Measurements from ENCODE around the gene YWHAQ.
"Not testable (repeated sequence)": the region's sequence is repeated elsewhere in the genome, so short reads cannot be mapped to it uniquely, and the experiment has no call there.

Gene YWHAQ

GRCh38 chr2:9601397-9601796 is 29.4 kb downstream of the YWHAQ start:
- H3K27me3 ChIP-seq (ENCODE audit: control insufficient read depth, insufficient read depth, low read length), result no peaks in the 10 kb centered on the region
- H3K4me3 ChIP-seq (ENCODE audit: low read length), result no peak overlapping the region
- H3K36me3 ChIP-seq (ENCODE audit: control insufficient read depth, low read depth, low read length), result peaks cover 12% of the 10 kb centered on the region
- H3K4me1 ChIP-seq (ENCODE audit: control insufficient read depth, low read depth, low read length), result no peaks in the 10 kb centered on the region
- H3K9ac ChIP-seq (ENCODE audit: low read length), result no peak overlapping the region
- H3K27ac ChIP-seq (ENCODE audit: low read length), result no peak overlapping the region
- peaks cover 7% of the 10 kb centered on the region for H3K9me3 ChIP-seq (ENCODE audit: control insufficient read depth, low read depth, low read length)

- H3K9me3 ChIP-seq (ENCODE audit: control insufficient read depth, low read depth, low read length), result peaks cover 7% of the 10 kb centered on the region
- H3K4me1 ChIP-seq (ENCODE audit: control insufficient read depth, low read depth, low read length), result peaks cover 3% of the 10 kb centered on the region
- no peak overlapping the region for H3K9ac ChIP-seq (ENCODE audit: low read length)
- peaks cover 15% of the 10 kb centered on the region for H3K36me3 ChIP-seq (ENCODE audit: control insufficient read depth, low read depth, low read length)
- no peak overlapping the region for H3K27ac ChIP-seq (ENCODE audit: low read length)
- no peaks in the 10 kb centered on the region for H3K27me3 ChIP-seq (ENCODE audit: control insufficient read depth, insufficient read depth, low read length)
- H3K4me3 ChIP-seq (ENCODE audit: low read length), result no peak overlapping the region
These were observed 31.4 kb downstream of the YWHAQ start for GRCh38 chr2:9599430-9599829.

GRCh38 chr2:9596621-9597311 is 34.0 kb downstream of the YWHAQ start:
- H3K27ac ChIP-seq (ENCODE audit: low read length), result no peak overlapping the region
- H3K9me3 ChIP-seq (ENCODE audit: control insufficient read depth, low read depth, low read length), result peaks cover 7% of the 10 kb centered on the region
- peaks cover 16% of the 10 kb centered on the region for H3K36me3 ChIP-seq (ENCODE audit: control insufficient read depth, low read depth, low read length)
- H3K27me3 ChIP-seq (ENCODE audit: control insufficient read depth, insufficient read depth, low read length), result no peaks in the 10 kb centered on the region
- H3K4me3 ChIP-seq (ENCODE audit: low read length), result no peak overlapping the region
- H3K4me1 ChIP-seq (ENCODE audit: control insufficient read depth, low read depth, low read length), result peaks cover 4% of the 10 kb centered on the region
- no peak overlapping the region for H3K9ac ChIP-seq (ENCODE audit: low read length)

GRCh38 chr2:9595746-9596145 is 35.1 kb downstream of the YWHAQ start:
- Histone ChIP-seq H3K9ac (ENCODE audit: low read length) (no peak overlapping the region), H3K9me3 (ENCODE audit: control insufficient read depth, low read depth, low read length) (peaks cover 7% of the 10 kb centered on the region), H3K4me1 (ENCODE audit: control insufficient read depth, low read depth, low read length) (peaks cover 4% of the 10 kb centered on the region), H3K27ac (ENCODE audit: low read length) (no peak overlapping the region), H3K36me3 (ENCODE audit: control insufficient read depth, low read depth, low read length) (peaks cover 26% of the 10 kb centered on the region), H3K27me3 (ENCODE audit: control insufficient read depth, insufficient read depth, low read length) (no peaks in the 10 kb centered on the region), H3K4me3 (ENCODE audit: low read length) (no peak overlapping the region)

- H3K27me3 ChIP-seq (ENCODE audit: control insufficient read depth, insufficient read depth, low read length); H3K27ac ChIP-seq (ENCODE audit: low read length); H3K9me3 ChIP-seq (ENCODE audit: control insufficient read depth, low read depth, low read length); H3K4me1 ChIP-seq (ENCODE audit: control insufficient read depth, low read depth, low read length); H3K4me3 ChIP-seq (ENCODE audit: low read length); H3K9ac ChIP-seq (ENCODE audit: low read length): not testable (repeated sequence)
- peaks cover 31% of the 10 kb centered on the region for H3K36me3 ChIP-seq (ENCODE audit: control insufficient read depth, low read depth, low read length)
These were observed 35.5 kb downstream of the YWHAQ start for GRCh38 chr2:9595256-9595655.

GRCh38 chr2:9594366-9595054 is 36.3 kb downstream of the YWHAQ start:
- no peak overlapping the region for H3K27ac ChIP-seq (ENCODE audit: low read length)
- H3K4me1 ChIP-seq (ENCODE audit: control insufficient read depth, low read depth, low read length), result peaks cover 4% of the 10 kb centered on the region
- H3K9ac ChIP-seq (ENCODE audit: low read length), result no peak overlapping the region
- H3K4me3 ChIP-seq (ENCODE audit: low read length), result no peak overlapping the region
- peaks cover 39% of the 10 kb centered on the region for H3K36me3 ChIP-seq (ENCODE audit: control insufficient read depth, low read depth, low read length)
- no peaks in the 10 kb centered on the region for H3K27me3 ChIP-seq (ENCODE audit: control insufficient read depth, insufficient read depth, low read length)
- peaks cover under 1% of the 10 kb centered on the region for H3K9me3 ChIP-seq (ENCODE audit: control insufficient read depth, low read depth, low read length)

- Histone ChIP-seq H3K9me3 (ENCODE audit: control insufficient read depth, low read depth, low read length) (no peaks in the 10 kb centered on the region), H3K27ac (ENCODE audit: low read length) (no peak overlapping the region), H3K4me3 (ENCODE audit: low read length) (no peak overlapping the region), H3K4me1 (ENCODE audit: control insufficient read depth, low read depth, low read length) (peaks cover 4% of the 10 kb centered on the region), H3K27me3 (ENCODE audit: control insufficient read depth, insufficient read depth, low read length) (no peaks in the 10 kb centered on the region), H3K36me3 (ENCODE audit: control insufficient read depth, low read depth, low read length) (peaks cover 39% of the 10 kb centered on the region), H3K9ac (ENCODE audit: low read length) (no peak overlapping the region)
These were observed 36.9 kb downstream of the YWHAQ start for GRCh38 chr2:9593925-9594324.

- Histone ChIP-seq H3K9me3 (ENCODE audit: control insufficient read depth, low read depth, low read length) (no peaks in the 10 kb centered on the region), H3K9ac (ENCODE audit: low read length) (no peak overlapping the region), H3K27ac (ENCODE audit: low read length) (no peak overlapping the region), H3K27me3 (ENCODE audit: control insufficient read depth, insufficient read depth, low read length) (no peaks in the 10 kb centered on the region), H3K4me1 (ENCODE audit: control insufficient read depth, low read depth, low read length) (peaks cover 4% of the 10 kb centered on the region), H3K36me3 (ENCODE audit: control insufficient read depth, low read depth, low read length) (peaks cover 41% of the 10 kb centered on the region), H3K4me3 (ENCODE audit: low read length) (no peak overlapping the region)
These were observed 38.1 kb downstream of the YWHAQ start for GRCh38 chr2:9592699-9593098.

- Histone ChIP-seq H3K27ac (ENCODE audit: low read length) (no peak overlapping the region), H3K9me3 (ENCODE audit: control insufficient read depth, low read depth, low read length) (no peaks in the 10 kb centered on the region), H3K36me3 (ENCODE audit: control insufficient read depth, low read depth, low read length) (peaks cover 62% of the 10 kb centered on the region), H3K4me3 (ENCODE audit: low read length) (no peak overlapping the region), H3K4me1 (ENCODE audit: control insufficient read depth, low read depth, low read length) (peaks cover 4% of the 10 kb centered on the region), H3K9ac (ENCODE audit: low read length) (no peak overlapping the region), H3K27me3 (ENCODE audit: control insufficient read depth, insufficient read depth, low read length) (no peaks in the 10 kb centered on the region)
These were observed 40.2 kb downstream of the YWHAQ start for GRCh38 chr2:9590641-9591040.

GRCh38 chr2:9586465-9586864 is 44.3 kb downstream of the YWHAQ start:
- Histone ChIP-seq H3K9ac (ENCODE audit: low read length) (no peak overlapping the region), H3K9me3 (ENCODE audit: control insufficient read depth, low read depth, low read length) (no peaks in the 10 kb centered on the region), H3K36me3 (ENCODE audit: control insufficient read depth, low read depth, low read length) (peaks cover 69% of the 10 kb centered on the region), H3K27ac (ENCODE audit: low read length) (no peak overlapping the region), H3K4me1 (ENCODE audit: control insufficient read depth, low read depth, low read length) (no peaks in the 10 kb centered on the region), H3K4me3 (ENCODE audit: low read length) (no peak overlapping the region), H3K27me3 (ENCODE audit: control insufficient read depth, insufficient read depth, low read length) (no peaks in the 10 kb centered on the region)

GRCh38 chr2:9585486-9585885 is 45.3 kb downstream of the YWHAQ start:
- Histone ChIP-seq H3K27me3 (ENCODE audit: control insufficient read depth, insufficient read depth, low read length) (no peaks in the 10 kb centered on the region), H3K9me3 (ENCODE audit: control insufficient read depth, low read depth, low read length) (no peaks in the 10 kb centered on the region), H3K4me1 (ENCODE audit: control insufficient read depth, low read depth, low read length) (no peaks in the 10 kb centered on the region), H3K27ac (ENCODE audit: low read length) (no peak overlapping the region), H3K9ac (ENCODE audit: low read length) (no peak overlapping the region), H3K36me3 (ENCODE audit: control insufficient read depth, low read depth, low read length) (peaks cover 60% of the 10 kb centered on the region), H3K4me3 (ENCODE audit: low read length) (no peak overlapping the region)

- not testable (repeated sequence) for H3K27me3 ChIP-seq (ENCODE audit: control insufficient read depth, insufficient read depth, low read length); H3K27ac ChIP-seq (ENCODE audit: low read length); H3K9me3 ChIP-seq (ENCODE audit: control insufficient read depth, low read depth, low read length); H3K4me3 ChIP-seq (ENCODE audit: low read length); H3K4me1 ChIP-seq (ENCODE audit: control insufficient read depth, low read depth, low read length); H3K9ac ChIP-seq (ENCODE audit: low read length)
- H3K36me3 ChIP-seq (ENCODE audit: control insufficient read depth, low read depth, low read length), result peaks cover 54% of the 10 kb centered on the region
These were observed 45.9 kb downstream of the YWHAQ start for GRCh38 chr2:9584902-9585301.

Measured in iPS-18a (cell line).